ENCODE measurements around the gene SRGAP3. TPM values are rescaled to one million over a fixed set of nuclear protein-coding genes. Genes with fewer than 3 reads are reported as not detected.

SRGAP3 gene
- total and polyA plus RNA-seq, 5 experiments from 2014 or later, result 0.73 to 2.5 (median 1.8) TPM

DNA sequence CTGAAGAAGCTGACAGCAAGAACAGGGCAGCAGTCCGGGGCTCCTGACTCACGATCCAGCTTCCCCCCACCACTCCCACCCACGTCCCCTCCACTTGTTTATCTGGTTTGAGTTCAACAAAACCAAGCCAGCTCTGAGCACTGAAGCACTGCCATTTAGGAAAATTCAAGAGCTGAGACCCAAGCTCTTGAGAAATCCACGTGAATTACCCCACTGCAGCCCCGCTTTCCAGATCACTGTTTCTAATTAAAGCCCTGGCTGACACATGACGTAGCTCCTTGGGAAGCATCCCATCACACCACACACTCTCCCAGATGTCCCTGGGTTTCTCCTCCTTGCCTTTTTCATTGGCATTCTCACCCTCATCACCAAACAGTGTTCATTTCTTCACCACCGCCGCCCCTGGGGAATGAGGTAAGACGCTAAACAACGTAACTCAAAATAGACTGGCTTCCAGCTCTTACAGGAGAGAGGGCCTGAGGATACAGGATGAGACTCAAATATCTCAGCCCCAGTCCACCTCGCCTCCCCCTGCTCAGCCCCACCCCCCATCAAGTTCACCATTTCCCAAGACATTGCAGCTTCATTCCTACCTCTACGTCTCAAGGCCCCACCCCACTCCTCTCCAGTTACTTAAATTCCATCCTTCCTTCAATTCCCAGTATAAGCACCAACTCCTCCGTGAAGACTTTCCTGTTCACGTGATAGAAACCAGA, 95.4 kb downstream of the SRGAP3 start:
- Mint-ChIP-seq H3K36me3 (peaks cover 8 to 24% (median 17%) of the 10 kb centered on the region in 3 donors), H3K27ac (no peak overlapping the region), H3K27me3 (peaks cover 2 to 18% (median 3%) of the 10 kb centered on the region in 5 donors), H3K4me1 (no peaks in the 10 kb centered on the region), H3K4me3 (no peak overlapping the region), H3K9me3 (peaks cover 13 to 32% (median 26%) of the 10 kb centered on the region in 9 donors)
- POLR2A ChIA-PET, result no interaction called here
- ATAC-seq, result no peak
- DNase-seq, result no peak

DNA sequence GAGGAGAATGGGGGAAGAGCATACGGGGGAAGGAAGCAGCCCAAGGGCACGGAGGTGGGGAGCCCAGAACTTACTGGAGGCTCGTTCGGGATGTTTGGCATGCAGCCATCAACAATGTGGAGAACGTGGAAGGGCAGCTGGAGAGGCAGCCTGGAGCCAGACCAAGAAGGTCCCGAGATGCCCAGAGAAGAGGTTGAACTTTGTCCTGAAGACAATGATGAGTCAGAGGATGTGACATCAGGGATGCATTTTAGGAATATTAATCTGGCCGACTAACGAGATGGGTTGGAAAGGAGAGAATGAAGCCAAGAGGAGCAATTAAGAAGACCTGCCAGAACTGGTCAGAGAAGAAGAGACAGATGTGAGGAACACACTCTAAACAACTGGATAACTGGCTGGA, 98.2 kb downstream of the SRGAP3 start:
- POLR2A ChIA-PET, result no interaction called here
- Mint-ChIP-seq H3K4me3 (no peak overlapping the region), H3K27ac (no peak overlapping the region), H3K36me3 (peaks cover 8 to 24% (median 17%) of the 10 kb centered on the region in 3 donors), H3K9me3 (peaks cover 13 to 32% (median 26%) of the 10 kb centered on the region in 9 donors), H3K4me1 (no peaks in the 10 kb centered on the region), H3K27me3 (peaks cover 2 to 18% (median 5%) of the 10 kb centered on the region in 5 donors)
- ATAC-seq (no peak), DNase-seq (no peak)

DNA sequence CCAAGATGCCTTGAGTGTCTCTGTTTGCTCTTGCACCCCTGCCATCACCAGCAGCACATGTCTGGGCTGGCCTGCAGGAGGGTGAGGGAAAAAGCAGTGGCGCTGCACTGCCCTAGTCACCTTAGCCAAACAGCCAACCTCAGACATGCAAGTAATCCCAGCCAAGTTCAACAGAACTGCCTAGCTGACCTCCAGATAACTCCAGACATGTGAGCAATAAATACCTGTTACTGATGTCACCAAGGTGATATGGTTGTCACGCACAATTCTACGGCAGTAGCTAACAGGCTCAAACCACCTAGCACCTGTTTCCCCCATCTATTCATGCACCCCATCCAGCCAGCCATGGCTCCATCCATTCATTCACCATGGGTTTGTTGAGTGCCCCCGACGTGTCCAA, 99.9 kb downstream of the SRGAP3 start:
- POLR2A ChIA-PET, result interaction anchor here (0.7 kb wide), 1 partner anchor 148 kb away, joined by 3 read pairs; no protein-coding TSS in a partner anchor
- H3K27me3 Mint-ChIP-seq, result peaks cover 2 to 18% (median 8%) of the 10 kb centered on the region in 5 donors
- ATAC-seq (no peak), DNase-seq (no peak)
- H3K4me1 Mint-ChIP-seq, result no peaks in the 10 kb centered on the region
- H3K4me3 Mint-ChIP-seq, result no peak overlapping the region
- peaks cover 13 to 33% (median 28%) of the 10 kb centered on the region in 9 donors for H3K9me3 Mint-ChIP-seq
- H3K36me3 Mint-ChIP-seq, result peaks cover 9 to 30% (median 17%) of the 10 kb centered on the region in 3 donors
- H3K27ac Mint-ChIP-seq, result peak overlapping the region in 1 of 10 donors; percentile 66

DNA sequence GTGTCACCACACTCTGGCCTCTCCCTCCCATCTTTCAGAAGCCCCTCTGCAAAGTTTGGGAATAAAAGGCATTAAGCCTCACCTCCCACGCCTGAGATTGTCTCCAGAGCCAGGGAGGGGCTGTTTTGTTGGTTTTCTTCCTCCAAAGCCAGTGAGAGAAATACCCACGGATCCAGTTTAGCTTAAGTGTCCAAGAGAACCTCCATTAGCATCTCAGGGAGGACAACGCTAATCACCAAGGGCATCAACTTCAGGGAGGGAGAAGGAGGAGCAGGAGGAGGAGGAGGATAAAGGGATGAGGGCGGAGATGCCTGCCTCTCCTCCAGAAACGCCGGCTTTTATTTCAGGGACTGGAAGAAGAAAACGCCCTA, 101.6 kb downstream of the SRGAP3 start:
- ATAC-seq (no peak), DNase-seq (no peak)
- H3K4me1 Mint-ChIP-seq, result no peaks in the 10 kb centered on the region
- H3K27ac Mint-ChIP-seq, result no peak overlapping the region
- POLR2A ChIA-PET, result no interaction called here
- H3K36me3 Mint-ChIP-seq, result peaks cover 10 to 34% (median 17%) of the 10 kb centered on the region in 3 donors
- no peak overlapping the region for H3K4me3 Mint-ChIP-seq
- peaks cover 9 to 27% (median 12%) of the 10 kb centered on the region in 5 donors for H3K27me3 Mint-ChIP-seq
- peaks cover 12 to 36% (median 28%) of the 10 kb centered on the region in 9 donors for H3K9me3 Mint-ChIP-seq

DNA sequence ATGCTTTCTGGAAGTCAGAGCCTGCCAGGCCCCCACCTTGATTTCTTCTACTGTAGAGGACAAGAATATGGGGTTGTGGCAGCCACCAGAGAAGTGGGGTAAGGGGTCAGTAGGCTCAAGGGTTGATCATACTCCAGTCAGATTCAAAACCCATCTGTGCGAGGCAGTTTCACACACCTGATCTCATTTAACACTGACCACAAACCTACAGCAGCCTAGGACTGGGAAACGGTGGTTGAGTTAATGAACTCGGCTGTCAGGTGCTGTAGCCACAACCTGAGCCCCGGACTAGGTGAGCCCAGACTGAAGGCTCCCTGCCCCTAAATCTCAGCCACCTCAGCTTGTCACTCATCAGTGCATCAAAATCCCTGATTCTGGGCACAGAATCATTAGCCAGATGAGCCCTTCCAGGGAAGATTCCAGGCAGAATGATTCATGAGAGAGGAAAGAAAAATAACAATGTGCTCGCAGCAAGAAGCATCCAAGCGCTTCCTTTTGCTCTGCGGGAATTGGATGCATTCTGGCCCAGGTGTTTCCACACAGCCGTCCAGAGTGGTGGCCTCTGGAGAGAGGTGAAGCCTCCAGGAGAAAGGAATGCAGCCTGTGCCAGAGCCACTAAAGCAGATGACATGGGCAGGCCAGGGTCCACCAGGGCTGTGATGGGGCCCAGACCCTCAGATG, 102.1 kb downstream of the SRGAP3 start:
- POLR2A ChIA-PET, result no interaction called here
- no peaks in the 10 kb centered on the region for H3K4me1 Mint-ChIP-seq
- no peak overlapping the region for H3K27ac Mint-ChIP-seq
- no peak overlapping the region for H3K4me3 Mint-ChIP-seq
- DNase-seq (no peak), ATAC-seq (no peak)
- H3K27me3 Mint-ChIP-seq, result peaks cover 9 to 27% (median 12%) of the 10 kb centered on the region in 5 donors
- H3K9me3 Mint-ChIP-seq, result peaks cover 11 to 36% (median 26%) of the 10 kb centered on the region in 9 donors
- peaks cover 10 to 34% (median 17%) of the 10 kb centered on the region in 3 donors for H3K36me3 Mint-ChIP-seq

DNA sequence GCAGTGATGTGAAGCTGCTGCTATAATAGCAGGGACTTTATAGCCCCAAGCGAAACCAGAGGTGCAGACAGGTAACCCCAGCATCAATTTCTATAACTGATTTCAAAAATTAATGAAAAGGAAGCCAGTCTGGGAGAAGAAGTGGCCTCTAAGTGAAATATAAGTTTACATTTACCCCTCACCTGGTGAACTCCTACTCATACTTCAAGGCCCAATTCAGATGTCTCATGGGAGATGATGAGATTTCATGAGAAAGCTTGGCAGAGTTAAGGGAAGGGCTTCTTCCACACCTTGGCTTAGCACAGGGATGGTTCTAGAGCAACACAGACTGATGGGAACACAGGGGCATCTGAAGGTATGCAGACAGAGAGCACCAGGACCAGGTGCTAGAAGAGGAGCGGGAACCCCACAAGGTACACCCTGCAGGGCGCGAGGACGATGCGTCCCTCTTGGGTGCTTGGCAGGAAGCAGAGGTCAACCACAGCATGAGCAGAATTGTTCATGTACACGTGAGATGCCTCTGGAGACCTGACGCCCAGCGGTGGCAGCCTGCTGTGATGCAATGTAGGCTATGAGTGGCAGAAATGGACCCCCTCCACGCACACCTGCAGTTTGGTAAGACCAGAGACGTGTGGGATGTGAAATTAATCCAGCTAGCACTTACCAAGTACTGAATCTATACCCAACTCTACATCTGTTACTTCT, 102.9 kb downstream of the SRGAP3 start:
- no peaks in the 10 kb centered on the region for H3K4me1 Mint-ChIP-seq
- ATAC-seq, result no peak
- H3K27ac Mint-ChIP-seq, result no peak overlapping the region
- POLR2A ChIA-PET, result no interaction called here
- no peak for DNase-seq
- H3K27me3 Mint-ChIP-seq, result peaks cover 9 to 27% (median 12%) of the 10 kb centered on the region in 5 donors
- H3K9me3 Mint-ChIP-seq, result peaks cover 7 to 29% (median 22%) of the 10 kb centered on the region in 9 donors
- no peak overlapping the region for H3K4me3 Mint-ChIP-seq
- peaks cover 10 to 32% (median 15%) of the 10 kb centered on the region in 3 donors for H3K36me3 Mint-ChIP-seq

DNA sequence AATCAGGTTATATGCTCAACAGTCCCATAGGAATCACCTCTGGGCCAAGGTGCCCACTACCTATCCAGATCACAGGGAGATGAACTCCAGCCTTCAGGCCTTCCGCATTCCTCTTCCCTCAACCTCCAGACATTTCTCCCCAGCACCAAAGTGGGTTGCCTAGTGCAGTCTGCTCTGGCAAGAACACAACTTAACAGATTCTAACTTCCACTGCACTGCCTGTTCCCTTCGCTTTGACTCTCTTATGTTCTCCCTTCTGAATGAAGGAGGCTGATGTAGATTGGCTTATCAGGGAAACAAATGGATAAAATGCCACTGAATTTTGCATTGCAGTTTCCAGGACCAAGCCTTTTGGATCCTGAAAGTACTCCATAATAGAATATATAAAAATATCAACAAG, 106.3 kb downstream of the SRGAP3 start:
- POLR2A ChIA-PET, result no interaction called here
- ATAC-seq, result no peak

DNA sequence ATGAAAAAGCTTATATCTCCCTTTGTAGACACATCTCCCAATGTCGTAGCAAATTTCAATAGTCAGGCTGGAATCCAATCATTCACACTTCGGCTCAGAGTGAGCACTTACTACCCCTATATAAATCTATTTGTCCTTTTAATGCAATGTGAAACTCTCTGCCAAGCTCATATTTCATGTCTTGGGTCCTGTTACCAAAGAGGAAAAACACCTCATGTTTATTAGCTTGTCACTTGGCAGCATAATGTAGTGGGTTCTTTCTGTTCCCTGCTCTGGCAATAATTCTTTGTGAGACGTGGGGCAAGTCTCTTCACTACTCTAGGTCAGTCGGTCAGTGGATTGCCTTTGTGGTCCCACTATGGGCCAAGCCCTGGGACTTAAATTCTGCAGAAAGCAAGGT, 107.1 kb downstream of the SRGAP3 start:
- H3K36me3 Mint-ChIP-seq, result peaks cover 3 to 22% (median 5%) of the 10 kb centered on the region in 3 donors
- H3K27ac Mint-ChIP-seq, result no peak overlapping the region
- H3K4me3 Mint-ChIP-seq, result no peak overlapping the region
- H3K9me3 Mint-ChIP-seq, result peaks cover 0 to 18% (median 9%) of the 10 kb centered on the region in 9 donors
- ATAC-seq, result no peak
- H3K4me1 Mint-ChIP-seq, result no peaks in the 10 kb centered on the region
- DNase-seq, result no peak
- H3K27me3 Mint-ChIP-seq, result peaks cover 12 to 32% (median 26%) of the 10 kb centered on the region in 5 donors
- POLR2A ChIA-PET, result no interaction called here

More for the DNA sequence above, 106.3 kb downstream of the SRGAP3 start:
- H3K4me3 Mint-ChIP-seq, result no peak overlapping the region
- H3K27ac Mint-ChIP-seq, result no peak overlapping the region
- peaks cover under 1 to 18% (median 9%) of the 10 kb centered on the region in 9 donors for H3K9me3 Mint-ChIP-seq
- no peak for DNase-seq
- H3K36me3 Mint-ChIP-seq, result peaks cover 3 to 22% (median 5%) of the 10 kb centered on the region in 3 donors
- peaks cover 9 to 26% (median 20%) of the 10 kb centered on the region in 5 donors for H3K27me3 Mint-ChIP-seq
- no peaks in the 10 kb centered on the region for H3K4me1 Mint-ChIP-seq

DNA sequence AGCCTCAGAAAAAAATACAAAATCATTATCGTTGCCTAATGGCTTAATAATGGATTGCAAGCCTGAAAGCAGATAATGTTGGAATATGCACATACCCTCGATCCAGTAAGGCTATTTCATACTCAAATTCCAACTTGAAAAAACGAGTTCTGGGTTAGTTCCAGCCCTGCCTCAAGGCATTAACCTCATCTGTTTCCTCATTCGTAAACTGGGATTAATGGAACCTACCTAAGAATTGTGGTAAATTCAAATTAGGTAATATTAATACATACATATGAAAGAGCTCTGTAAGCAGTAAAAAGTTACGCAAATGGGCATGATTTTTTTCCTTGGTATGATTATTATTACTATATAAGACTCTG, 107.5 kb downstream of the SRGAP3 start:
- H3K27ac Mint-ChIP-seq, result no peak overlapping the region
- ATAC-seq (no peak), DNase-seq (no peak)
- no peak overlapping the region for H3K4me3 Mint-ChIP-seq
- H3K4me1 Mint-ChIP-seq, result peaks cover 0 to 3% (median 0%) of the 10 kb centered on the region in 4 donors
- peaks cover 3 to 22% (median 5%) of the 10 kb centered on the region in 3 donors for H3K36me3 Mint-ChIP-seq
- POLR2A ChIA-PET, result interaction anchor here (0.7 kb wide), 1 partner anchor 47 kb away, joined by 4 read pairs; no protein-coding TSS in a partner anchor
- peaks cover 0 to 18% (median 9%) of the 10 kb centered on the region in 9 donors for H3K9me3 Mint-ChIP-seq
- peaks cover 12 to 36% (median 29%) of the 10 kb centered on the region in 5 donors for H3K27me3 Mint-ChIP-seq

DNA sequence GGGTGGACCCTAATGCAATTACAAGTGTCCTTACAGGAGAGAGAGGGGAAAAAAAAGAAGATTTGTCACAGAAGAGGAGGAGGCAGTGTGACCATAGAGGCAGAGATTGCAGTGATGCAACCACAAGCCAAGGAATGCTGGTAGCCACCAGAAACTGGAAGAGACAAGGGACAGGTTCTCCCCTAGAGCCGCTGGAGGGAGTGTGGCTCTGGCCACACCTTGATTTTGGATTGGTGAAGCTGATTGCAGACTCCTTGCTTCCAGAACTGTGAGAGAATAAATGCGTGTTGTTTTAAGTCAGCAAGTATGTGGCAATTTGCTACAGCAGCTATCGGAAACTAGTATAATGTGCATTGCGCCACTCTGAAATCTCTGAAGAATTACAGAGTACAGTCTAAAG, 110.1 kb downstream of the SRGAP3 start:
- Mint-ChIP-seq H3K27me3 (peaks cover 12 to 46% (median 33%) of the 10 kb centered on the region in 5 donors), H3K4me3 (no peak overlapping the region), H3K4me1 (peaks cover 0 to 6% (median 3%) of the 10 kb centered on the region in 4 donors), H3K36me3 (peaks cover 0 to 14% (median 5%) of the 10 kb centered on the region in 3 donors), H3K27ac (no peak overlapping the region), H3K9me3 (peaks cover 0 to 14% (median 4%) of the 10 kb centered on the region in 9 donors)
- ATAC-seq (no peak), DNase-seq (no peak)
- POLR2A ChIA-PET, result no interaction called here

DNA sequence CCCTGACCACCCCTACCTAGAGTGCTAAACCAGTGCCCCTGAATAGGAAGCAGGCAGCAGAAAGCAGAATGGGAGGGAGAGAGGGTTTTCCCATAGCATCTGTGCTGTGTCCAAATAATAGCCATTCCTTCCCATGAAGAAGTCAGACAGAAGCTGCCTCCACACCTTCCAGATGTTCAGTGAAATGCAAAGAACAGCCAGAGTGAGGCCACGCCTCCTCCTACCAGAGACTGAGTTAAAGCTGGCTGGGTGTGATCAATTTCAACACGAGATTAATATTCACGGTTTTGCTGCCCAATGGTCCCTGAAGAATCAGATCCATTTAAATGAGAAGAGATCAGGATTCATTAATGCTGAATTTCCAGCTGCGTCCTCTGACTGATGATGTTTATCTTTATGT, 111.8 kb downstream of the SRGAP3 start:
- peaks cover 7 to 46% (median 25%) of the 10 kb centered on the region in 5 donors for H3K27me3 Mint-ChIP-seq

DNA sequence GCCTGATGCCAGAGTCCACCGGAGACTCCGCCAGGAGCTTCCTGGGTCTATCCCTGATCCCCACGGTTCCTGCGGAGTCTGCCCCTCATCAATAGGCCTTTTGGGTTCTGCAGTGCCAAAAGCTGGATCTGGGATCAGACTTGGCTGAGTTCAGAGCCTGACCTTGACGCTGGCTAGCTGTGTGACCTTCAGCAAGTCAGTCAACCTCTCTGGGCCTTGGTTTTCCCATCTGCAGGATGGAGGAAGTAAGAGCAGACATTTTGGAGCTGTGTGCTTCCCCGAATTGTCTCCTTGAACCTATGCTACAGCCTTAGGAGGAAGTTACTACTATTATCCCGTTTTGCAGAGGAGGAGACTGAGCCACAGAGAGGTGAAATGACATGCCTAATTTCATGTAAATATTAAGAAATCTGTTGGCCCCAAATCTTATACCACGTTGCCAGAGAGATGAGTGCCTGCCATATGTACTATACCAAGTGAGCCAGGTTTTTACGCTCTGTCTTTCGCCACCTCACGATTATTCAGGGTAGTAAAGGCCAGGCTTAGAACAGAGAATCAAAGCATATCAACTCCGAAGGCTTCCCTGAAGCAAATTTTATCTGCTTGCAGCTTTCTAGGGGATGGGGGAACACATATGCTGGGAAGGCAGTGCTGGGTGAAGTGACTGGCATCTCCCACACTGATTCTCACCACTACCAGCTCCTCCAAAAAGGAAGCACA, 112.5 kb downstream of the SRGAP3 start:
- DNase-seq (no peak), ATAC-seq (no peak)
- Mint-ChIP-seq H3K27ac (no peak overlapping the region), H3K4me1 (peaks cover 0 to 6% (median 3%) of the 10 kb centered on the region in 4 donors), H3K27me3 (peaks cover 7 to 46% (median 25%) of the 10 kb centered on the region in 5 donors), H3K9me3 (peaks cover 0 to 14% (median 2%) of the 10 kb centered on the region in 9 donors), H3K36me3 (peaks cover 0 to 12% (median 5%) of the 10 kb centered on the region in 3 donors), H3K4me3 (peak overlapping the region in 4 of 10 donors; percentile 40 to 61 (median 50))
- POLR2A ChIA-PET, result no interaction called here

More for the DNA sequence above, 111.8 kb downstream of the SRGAP3 start:
- H3K27ac Mint-ChIP-seq, result no peak overlapping the region
- POLR2A ChIA-PET, result no interaction called here
- DNase-seq, result no peak
- peaks cover 0 to 14% (median 2%) of the 10 kb centered on the region in 9 donors for H3K9me3 Mint-ChIP-seq
- no peak for ATAC-seq
- H3K4me3 Mint-ChIP-seq, result no peak overlapping the region
- H3K36me3 Mint-ChIP-seq, result peaks cover 0 to 12% (median 5%) of the 10 kb centered on the region in 3 donors
- peaks cover 0 to 6% (median 3%) of the 10 kb centered on the region in 4 donors for H3K4me1 Mint-ChIP-seq

Measured in naive thymus-derived CD8-positive, alpha-beta T cell (primary cell).